Measurements from ENCODE around the gene TTLL8. TPM values are rescaled to one million over a fixed set of nuclear protein-coding genes. Genes with fewer than 3 reads are reported as not detected.

Gene TTLL8
- total RNA-seq, 1 experiment from 2014 or later = not detected

DNA sequence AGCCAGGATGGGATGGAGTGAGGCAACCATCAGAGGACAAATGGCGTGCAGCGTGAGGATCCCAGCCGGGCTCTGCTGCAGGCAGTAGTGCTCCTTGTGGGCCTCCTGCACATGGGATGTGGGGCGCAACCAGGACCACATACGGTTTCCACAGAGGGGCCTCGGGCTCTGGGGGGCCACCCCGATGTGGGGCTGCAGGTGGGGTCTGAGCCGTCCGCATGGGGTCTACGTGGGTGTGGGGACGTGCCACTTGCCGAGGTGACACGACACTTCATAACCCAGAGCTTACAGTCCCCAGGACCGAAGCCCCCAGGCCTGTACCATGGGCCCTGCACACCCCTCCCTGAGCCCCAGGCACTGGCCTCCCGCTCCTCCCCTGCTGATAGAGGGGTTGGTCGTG lies 10.8 kb downstream of the TTLL8 start (continued):
- no peak for TF ChIP-seq EGR1 (IDR thresholded peaks at IDR 0.05; ENCODE audit: low read depth)
- TF ChIP-seq CEBPB (IDR thresholded peaks at IDR 0.05; ENCODE audit: low read depth) = no peak
- no peak for TF ChIP-seq TCF7L2 (IDR thresholded peaks at IDR 0.05; ENCODE audit: borderline replicate concordance, extremely low read depth, insufficient read depth, insufficient read length)
- TF ChIP-seq SP1 (IDR thresholded peaks at IDR 0.05; ENCODE audit: low read depth) = no peak

DNA sequence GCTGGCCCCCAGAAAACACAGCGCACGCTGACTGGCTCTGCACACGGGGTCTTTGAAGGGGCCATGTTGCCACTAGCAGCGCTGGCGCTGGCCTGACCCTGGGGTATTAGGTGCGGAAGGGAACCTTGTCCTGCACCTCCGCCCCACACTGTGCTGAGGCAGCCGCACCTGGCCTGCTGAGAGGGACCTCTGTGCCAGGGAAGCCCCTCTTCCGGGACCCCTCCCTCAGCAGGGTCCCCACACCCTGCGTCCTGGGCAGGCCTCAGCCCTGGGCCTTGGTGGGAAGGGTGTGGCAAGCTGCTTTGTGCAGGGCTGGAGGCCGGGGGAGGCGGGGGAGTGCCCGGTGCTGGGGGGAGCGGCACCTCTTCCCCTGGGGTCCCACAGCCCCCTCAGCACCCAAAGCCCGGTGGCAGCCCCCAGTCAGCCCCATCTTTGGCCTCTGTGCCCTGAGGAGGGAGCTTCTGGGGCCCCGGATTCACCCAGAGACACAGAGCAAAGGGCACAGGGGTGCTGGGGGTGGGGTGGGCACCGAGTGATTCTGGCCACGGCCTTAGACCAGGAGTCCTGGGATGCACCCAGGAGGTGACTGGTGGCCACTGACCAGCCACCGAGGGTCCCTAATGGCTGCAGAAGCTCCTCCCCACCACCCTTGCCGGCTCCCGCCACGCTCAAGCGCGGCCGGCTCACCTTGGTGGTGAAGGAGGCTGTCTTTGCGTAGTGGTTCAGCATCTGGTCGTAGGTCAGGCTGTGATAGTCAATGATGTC lies 11.4 kb downstream of the TTLL8 start:
- H3K27ac ChIP-seq (ENCODE audit: low read depth, low read length) = no peak overlapping the region

More for the DNA sequence above, 11.4 kb downstream of the TTLL8 start:
- H3K9me3 ChIP-seq (ENCODE audit: control insufficient read depth in 1 of 2, insufficient read depth in 1 of 2, low read depth in 1 of 2, low read length in 2 of 2) = no peaks in the 10 kb centered on the region
- no peak overlapping the region for H3K4me3 ChIP-seq (replicated peaks in 1 of 2; ENCODE audit: low read depth in 1 of 2, low read length in 2 of 2)
- no peaks in the 10 kb centered on the region for H3K27me3 ChIP-seq (ENCODE audit: insufficient read depth, low read length)
- no peak for DNase-seq (ENCODE audit: low read depth, low spot score)
- no peak overlapping the region for H2AFZ ChIP-seq (ENCODE audit: low read depth, low read length, poor library complexity, severe bottlenecking)
- TF ChIP-seq CEBPB (IDR thresholded peaks at IDR 0.05; ENCODE audit: low read depth) (no peak), POLR2AphosphoS5 (IDR thresholded peaks at IDR 0.05; ENCODE audit: low read depth, low read length) (no peak), EGR1 (IDR thresholded peaks at IDR 0.05; ENCODE audit: low read depth) (no peak), SRF (IDR thresholded peaks at IDR 0.05; ENCODE audit: low read depth) (no peak), ELF1 (IDR thresholded peaks at IDR 0.05; ENCODE audit: borderline replicate concordance, low read depth) (no peak), EZH2phosphoT487 (IDR thresholded peaks at IDR 0.05; ENCODE audit: borderline replicate concordance) (no peak), ZFX (IDR thresholded peaks at IDR 0.05) (no peak), TCF7L2 (IDR thresholded peaks at IDR 0.05; ENCODE audit: borderline replicate concordance, extremely low read depth, insufficient read depth, insufficient read length) (no peak)
- TF ChIP-seq, protein P1, sequence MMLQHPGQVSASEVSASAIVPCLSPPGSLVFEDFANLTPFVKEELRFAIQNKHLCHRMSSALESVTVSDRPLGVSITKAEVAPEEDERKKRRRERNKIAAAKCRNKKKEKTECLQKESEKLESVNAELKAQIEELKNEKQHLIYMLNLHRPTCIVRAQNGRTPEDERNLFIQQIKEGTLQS (IDR thresholded peaks at IDR 0.05) = no peak
- TF ChIP-seq, protein P2, sequence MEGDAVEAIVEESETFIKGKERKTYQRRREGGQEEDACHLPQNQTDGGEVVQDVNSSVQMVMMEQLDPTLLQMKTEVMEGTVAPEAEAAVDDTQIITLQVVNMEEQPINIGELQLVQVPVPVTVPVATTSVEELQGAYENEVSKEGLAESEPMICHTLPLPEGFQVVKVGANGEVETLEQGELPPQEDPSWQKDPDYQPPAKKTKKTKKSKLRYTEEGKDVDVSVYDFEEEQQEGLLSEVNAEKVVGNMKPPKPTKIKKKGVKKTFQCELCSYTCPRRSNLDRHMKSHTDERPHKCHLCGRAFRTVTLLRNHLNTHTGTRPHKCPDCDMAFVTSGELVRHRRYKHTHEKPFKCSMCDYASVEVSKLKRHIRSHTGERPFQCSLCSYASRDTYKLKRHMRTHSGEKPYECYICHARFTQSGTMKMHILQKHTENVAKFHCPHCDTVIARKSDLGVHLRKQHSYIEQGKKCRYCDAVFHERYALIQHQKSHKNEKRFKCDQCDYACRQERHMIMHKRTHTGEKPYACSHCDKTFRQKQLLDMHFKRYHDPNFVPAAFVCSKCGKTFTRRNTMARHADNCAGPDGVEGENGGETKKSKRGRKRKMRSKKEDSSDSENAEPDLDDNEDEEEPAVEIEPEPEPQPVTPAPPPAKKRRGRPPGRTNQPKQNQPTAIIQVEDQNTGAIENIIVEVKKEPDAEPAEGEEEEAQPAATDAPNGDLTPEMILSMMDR (IDR thresholded peaks at IDR 0.05 in 2 of 3, conservative IDR thresholded peaks at IDR 0.05 in 1 of 3; ENCODE audit: borderline replicate concordance in 1 of 3, insufficient read depth in 1 of 3, low read depth in 2 of 3, low read length in 2 of 3) = no peak
- no peaks in the 10 kb centered on the region for H3K79me2 ChIP-seq (ENCODE audit: insufficient read depth, low read length)
- POLR2A ChIA-PET = no interaction called here
- BruUV-seq (replicated peaks) = no TSS peak
- H3K9ac ChIP-seq (ENCODE audit: low read length) = no peak overlapping the region
- intact Hi-C loops (cut with micrococcal nuclease) = no loop called here
- CTCF ChIA-PET = no interaction called here
- ATAC-seq = no peak
- RAD21 ChIA-PET (ENCODE audit: low non-redundant PET in 1 of 2, low total read pairs in 2 of 2, uncharacterized antibody in 2 of 2, unreplicated experiment in 2 of 2) = no interaction called here
- no peaks in the 10 kb centered on the region for H3K9me2 ChIP-seq (ENCODE audit: insufficient read depth)
- no peaks in the 10 kb centered on the region for H4K20me1 ChIP-seq (ENCODE audit: insufficient read depth)
- no peaks in the 10 kb centered on the region for H3K4me1 ChIP-seq (ENCODE audit: control insufficient read depth in 1 of 2, insufficient read depth in 2 of 2, low read length in 2 of 2)
- H3K36me3 ChIP-seq (ENCODE audit: control insufficient read depth in 1 of 2, insufficient read depth in 2 of 2, low read length in 2 of 2) = no peaks in the 10 kb centered on the region
- H3K4me2 ChIP-seq (ENCODE audit: low read length) = no peak overlapping the region

All from HCT116 (cell line).